CD4-positive, alpha-beta T cell treated with Interleukin-21 for 1 hour (primary cell): ENCODE data around the gene FTSJ3.
A peak's percentile ranks its signal among the peaks of the same experiment; 100 is the strongest.
"Not testable (repeated sequence)": the region's sequence is repeated elsewhere in the genome, so short reads cannot be mapped to it uniquely, and the experiment has no call there.

Experiments used
- DNase-seq: peaks from one replicate; pipeline ENCODE4 v3.0.0-alpha.2; 2020

Gene FTSJ3

DNA sequence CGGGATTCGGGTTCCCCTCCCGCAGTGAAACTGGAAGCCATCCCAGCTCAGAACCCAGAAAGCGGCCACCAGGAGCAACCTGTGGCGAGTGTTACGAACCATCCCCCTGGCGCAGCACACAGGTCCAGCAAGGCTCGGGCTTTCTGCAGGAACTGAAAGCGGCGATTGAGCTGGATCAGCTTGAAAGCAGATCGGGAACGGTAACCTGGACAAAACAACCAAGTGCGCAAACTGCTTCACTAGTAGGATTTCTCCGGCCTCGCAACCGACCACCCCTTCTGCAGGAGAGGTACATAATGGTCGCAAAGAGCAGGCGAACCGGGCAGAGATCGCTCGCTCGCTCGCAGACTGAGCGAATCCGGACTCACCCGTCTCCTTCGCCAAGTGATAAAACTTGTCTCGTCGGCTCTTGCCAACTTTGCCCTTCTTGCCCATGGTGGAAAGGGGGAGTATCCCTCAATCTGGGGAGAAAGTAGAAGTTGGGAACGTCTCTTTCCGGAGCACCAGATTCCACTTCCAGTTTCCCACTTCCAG lies 928 bp downstream of the FTSJ3 start:
- DNase-seq, result no peak

- no peak for DNase-seq
Measured at GRCh38 chr17:63824362-63824761, 3.1 kb downstream of the FTSJ3 start.

GRCh38 chr17:63823659-63824331 lies 3.7 kb downstream of the FTSJ3 start:
- no peak for DNase-seq

- no peak for DNase-seq
Measured at GRCh38 chr17:63822537-63822936, 4.9 kb downstream of the FTSJ3 start.

DNA sequence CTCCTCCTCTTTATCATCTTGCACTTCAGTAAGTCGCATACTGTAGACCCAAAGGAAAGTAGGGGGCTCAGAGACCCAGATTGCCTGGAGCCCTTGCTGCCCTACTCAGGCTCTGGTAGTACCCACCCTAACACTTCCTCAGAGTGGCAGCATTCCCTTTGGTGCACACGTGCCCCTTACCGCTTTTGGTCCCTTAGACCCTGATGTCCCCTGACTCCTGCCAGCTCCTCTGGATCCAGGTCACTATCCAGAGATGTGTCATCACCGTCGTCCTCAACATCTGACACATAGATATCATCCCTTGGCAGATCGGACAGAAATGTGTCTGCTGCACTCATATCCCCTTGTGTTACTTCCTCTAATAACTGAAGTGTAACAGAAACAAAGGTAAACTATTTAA lies 5.7 kb downstream of the FTSJ3 start:
- no peak for DNase-seq

DNA sequence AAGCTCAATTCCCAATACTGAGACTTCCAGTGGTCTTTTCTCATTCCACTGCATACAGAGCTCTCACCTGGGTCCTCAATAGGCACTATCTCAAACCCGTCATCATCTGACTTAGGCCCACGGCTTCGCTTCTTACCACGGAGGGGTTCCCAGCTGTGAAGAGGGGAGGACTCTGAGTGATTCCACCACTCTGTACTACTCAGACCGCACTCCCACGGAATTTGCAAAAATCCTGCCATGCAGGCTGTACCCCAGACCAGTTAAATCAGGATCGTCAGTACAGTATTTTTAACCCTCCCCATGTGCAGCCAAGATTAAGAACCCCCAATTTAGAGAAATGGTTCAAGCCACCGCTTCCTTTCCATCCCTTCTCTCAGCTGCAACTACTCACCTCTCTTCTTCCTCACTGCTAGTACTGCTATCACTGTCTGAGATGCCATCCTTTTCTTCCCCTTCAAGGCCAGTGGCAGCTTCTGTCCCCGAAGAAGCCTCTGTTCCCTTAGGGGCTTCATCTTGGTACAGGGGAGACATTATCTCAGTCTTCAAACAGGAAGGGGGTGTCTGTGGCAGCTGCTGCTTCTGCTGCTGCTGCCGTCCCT lies 6.4 kb downstream of the FTSJ3 start:
- no peak for DNase-seq

DNA sequence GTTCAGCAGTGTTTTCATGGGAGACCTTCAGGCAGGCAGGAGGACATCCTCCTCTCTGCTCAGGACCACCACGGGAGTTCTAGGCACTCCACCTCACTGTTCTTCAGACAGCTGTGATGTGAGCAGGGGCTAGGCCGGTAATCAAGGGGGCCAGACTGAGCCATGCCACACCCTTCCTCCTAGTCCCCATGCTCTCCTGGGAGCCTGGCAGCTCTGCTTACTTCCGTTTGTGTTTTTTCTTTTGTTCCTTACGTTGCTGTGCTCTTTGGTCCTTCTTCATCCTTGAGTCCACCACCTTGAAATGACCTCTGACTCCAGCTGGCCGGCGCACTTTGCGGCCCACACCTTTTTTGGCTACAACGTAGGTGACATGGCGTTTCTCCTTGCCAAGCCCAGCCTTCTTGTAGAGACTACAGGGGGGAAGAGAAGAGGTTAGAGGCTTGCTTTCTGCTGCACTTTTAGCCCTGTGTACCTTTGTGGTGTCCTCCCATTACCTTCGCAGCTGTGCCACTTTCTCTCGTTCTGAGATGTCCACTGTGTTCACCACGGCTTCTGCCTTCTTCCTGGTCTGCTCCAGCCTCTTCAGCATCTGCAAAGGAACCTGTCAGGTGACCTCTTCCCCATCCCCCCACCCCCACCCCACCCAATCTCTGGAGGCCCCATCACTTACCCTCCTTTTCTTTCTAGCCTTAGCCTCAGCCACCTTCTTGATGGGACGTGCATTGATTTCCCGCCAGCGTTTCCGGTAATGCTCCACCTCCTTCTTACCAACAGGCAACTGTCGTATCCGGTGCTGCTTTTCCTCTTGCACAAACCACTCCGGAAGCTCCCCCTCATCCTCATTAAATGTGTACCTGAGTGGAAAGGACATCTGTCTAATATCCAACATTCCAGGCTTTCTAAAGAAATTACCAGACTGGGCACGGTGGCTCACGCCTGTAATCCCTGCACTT lies 7.6 kb downstream of the FTSJ3 start:
- peak; percentile 44 for DNase-seq

GRCh38 chr17:63819131-63819530 lies 8.3 kb downstream of the FTSJ3 start:
- DNase-seq, result no peak

DNA sequence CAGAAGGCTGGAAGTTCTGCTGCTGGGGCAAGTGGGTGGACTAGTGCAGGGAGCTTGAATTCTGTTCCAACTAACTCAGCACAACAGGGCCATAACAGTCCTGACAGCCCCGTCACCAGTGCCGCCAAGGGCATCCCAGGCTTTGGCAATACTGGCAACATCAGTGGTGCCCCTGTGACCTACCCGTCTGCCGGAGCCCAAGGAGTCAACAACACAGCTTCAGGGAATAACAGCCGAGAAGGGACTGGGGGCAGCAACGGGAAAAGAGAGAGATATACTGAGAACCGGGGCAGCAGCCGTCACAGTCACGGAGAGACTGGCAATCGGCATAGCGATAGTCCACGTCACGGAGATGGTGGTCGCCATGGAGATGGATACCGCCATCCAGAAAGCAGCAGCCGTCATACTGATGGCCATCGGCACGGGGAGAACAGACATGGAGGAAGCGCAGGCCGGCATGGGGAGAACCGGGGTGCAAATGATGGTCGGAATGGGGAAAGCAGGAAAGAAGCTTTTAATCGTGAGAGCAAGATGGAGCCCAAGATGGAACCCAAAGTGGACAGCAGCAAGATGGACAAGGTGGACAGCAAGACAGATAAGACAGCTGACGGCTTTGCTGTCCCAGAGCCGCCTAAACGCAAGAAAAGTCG lies 9.6 kb downstream of the FTSJ3 start:
- DNase-seq, result no peak

- no peak for DNase-seq
Measured at GRCh38 chr17:63816669-63817068, 10.8 kb downstream of the FTSJ3 start.

DNA sequence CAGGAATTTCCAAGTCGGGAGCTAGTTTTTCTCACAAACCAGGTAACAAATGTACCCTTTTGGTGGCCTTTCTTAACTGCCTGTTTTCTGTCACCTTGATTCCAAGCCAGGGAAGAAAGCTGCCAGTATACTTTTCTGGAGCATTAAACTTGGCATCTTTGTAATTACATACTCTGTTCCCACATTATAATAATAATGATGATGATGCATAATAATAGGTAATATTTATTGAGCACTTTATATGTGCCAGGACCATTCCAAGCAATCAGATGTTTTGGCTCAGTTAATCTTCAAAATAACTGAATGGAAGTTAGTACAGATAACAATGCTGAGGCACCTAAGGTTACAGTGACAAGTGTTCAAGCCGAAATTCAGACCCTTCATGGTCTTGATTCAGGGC lies 11.3 kb downstream of the FTSJ3 start:
- no peak for DNase-seq

- no peak for DNase-seq
Measured at GRCh38 chr17:63809970-63810369, 17.5 kb downstream of the FTSJ3 start.

- no peak for DNase-seq
Measured at GRCh38 chr17:63805591-63805990, 21.9 kb downstream of the FTSJ3 start.

- no peak for DNase-seq
Measured at GRCh38 chr17:63804328-63804727, 23.1 kb downstream of the FTSJ3 start.

DNA sequence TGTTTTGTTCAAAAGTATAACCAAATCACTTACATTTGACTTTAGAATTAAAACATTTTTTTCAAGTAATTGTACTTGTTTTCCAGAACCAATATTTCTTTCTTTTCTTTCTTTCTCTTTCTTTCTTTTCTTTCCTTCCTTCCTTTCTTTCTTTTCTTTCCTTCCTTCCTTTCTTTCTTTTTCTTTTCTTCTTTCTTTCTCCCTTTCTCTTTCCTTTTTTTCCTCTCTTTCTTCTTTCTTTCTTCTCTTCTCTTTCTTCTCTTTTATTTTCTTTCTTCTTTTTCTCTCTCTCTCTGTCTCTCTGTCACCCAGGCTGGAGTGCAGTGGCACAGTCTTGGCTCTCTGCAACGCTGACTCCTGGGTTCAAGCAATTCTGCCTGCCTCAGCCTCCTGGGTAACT lies 26.7 kb downstream of the FTSJ3 start:
- DNase-seq, result no peak

DNA sequence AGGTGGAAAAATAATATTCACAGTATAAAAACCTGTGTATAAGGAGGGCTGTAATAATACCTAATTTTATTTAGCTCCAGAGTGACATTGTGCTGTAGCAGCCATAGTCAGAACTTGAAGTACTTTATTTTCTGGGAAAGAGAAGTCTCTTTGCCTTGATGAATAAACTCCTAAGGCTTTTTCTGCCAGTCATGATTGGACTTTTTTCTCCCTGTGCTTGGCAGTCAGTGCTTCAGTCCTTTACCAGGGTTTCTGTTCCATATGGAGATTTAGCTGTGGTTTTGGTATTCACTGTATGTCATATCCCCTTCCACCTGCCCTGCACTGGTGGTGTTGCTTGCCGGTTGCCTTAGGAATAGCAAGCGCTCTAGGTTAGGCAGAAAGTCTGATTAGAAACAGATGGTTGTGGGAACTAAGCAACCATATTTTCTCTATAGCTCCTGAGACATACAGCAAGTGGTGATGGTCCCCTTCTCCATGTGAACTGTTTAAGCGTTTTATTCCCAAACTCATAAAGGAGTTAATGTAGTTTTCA lies 28.8 kb downstream of the FTSJ3 start:
- DNase-seq, result no peak

GRCh38 chr17:63796375-63796774 lies 31.1 kb downstream of the FTSJ3 start:
- DNase-seq, result not testable (repeated sequence)

DNA sequence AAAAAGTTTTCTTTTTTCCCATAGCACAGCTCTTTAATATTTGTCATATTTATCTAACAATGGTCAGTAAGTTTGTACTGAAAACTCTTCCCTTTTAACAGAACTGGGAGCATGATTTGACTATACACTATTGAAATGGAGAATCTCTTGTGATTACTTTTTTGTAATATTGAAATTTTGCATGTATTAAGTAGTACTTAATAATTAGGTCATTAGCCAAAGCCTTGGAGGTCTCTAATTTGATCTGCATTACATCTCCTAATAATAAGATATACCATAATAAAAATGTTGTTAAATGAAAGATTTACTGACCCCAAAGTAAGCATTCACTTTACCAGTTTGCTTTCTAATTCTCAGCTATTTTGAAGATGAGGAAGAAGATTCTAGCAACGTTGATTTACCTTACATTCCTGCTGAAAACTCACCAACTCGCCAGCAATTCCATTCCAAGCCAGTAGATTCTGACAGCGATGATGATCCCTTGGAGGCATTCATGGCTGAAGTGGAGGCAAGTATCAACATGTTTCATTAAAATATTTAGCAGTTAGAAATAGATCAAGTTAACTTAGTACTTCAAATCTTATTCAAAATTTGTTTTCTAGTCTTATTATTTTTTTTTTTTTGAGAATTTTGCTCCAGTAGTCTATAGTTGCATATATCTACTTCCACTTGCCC lies 35.3 kb downstream of the FTSJ3 start:
- no peak for DNase-seq

DNA sequence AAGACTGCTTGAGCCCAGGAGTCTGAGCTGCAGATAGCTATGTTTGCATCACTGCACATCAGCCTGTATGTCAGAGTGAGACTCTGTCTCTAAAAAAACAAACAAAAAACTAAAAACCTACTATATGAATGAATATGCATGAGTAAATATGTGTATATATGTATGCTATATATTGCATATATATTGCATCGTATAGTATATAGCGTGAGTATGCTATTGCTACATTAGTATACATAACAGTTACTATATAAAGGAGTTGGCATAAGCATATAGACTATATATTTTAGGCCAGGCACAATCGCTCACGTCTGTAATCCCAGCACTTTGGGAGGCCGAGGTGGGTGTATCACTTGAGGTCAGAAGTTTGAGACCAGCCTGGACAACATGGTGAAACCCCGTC lies 37.4 kb downstream of the FTSJ3 start:
- DNase-seq, result no peak

GRCh38 chr17:63786971-63787711 lies 40.3 kb downstream of the FTSJ3 start:
- no peak for DNase-seq

- DNase-seq, result no peak
Measured at GRCh38 chr17:63786117-63786516, 41.3 kb downstream of the FTSJ3 start.
